Endodermal cell (in vitro differentiated cells): ENCODE measurements around the gene FILIP1L. TPM values are rescaled to one million over a fixed set of nuclear protein-coding genes. Genes with fewer than 3 reads are reported as not detected.

ENCODE experiments used
- DNase-seq: peaks from one replicate; pipeline ENCODE4 v3.0.0-alpha.2; 2017
- H3K27ac ChIP-seq: 2 replicates; pipeline ENCODE4 v1.5.1; 2013; ENCODE audit warnings: mild to moderate bottlenecking, low read depth, low read length, moderate library complexity
- H3K27me3 ChIP-seq: 2 replicates; pipeline ENCODE4 v1.6.1; 2013; ENCODE audit warnings: mild to moderate bottlenecking, low read length, moderate library complexity; ENCODE audit not compliant: insufficient read depth, control insufficient read depth, poor library complexity, severe bottlenecking
- H3K36me3 ChIP-seq: 2 replicates; pipeline ENCODE4 v1.7.0; 2013; ENCODE audit warnings: mild to moderate bottlenecking, low read length, moderate library complexity; ENCODE audit not compliant: control insufficient read depth, insufficient read depth
- H3K4me1 ChIP-seq: one replicate; pipeline ENCODE4 v1.7.0; 2013; ENCODE audit warnings: low read length; ENCODE audit not compliant: control insufficient read depth, insufficient read depth
- H3K4me3 ChIP-seq: 2 replicates; pipeline ENCODE4 v1.5.1; 2013; ENCODE audit warnings: mild to moderate bottlenecking, low read length, moderate library complexity
- H3K9ac ChIP-seq: 2 replicates; pipeline ENCODE4 v1.6.1; 2013; ENCODE audit warnings: mild to moderate bottlenecking, low read length, moderate library complexity; ENCODE audit not compliant: poor library complexity, severe bottlenecking; ENCODE audit errors: extremely low read depth
- H3K9me3 ChIP-seq: 2 replicates; pipeline ENCODE4 v1.6.1; 2013; ENCODE audit warnings: mild to moderate bottlenecking, low read length, moderate library complexity; ENCODE audit not compliant: control insufficient read depth
- H3K27ac Mint-ChIP-seq: 2 replicates; pipeline ENCODE4 v1.8.0; 2020; ENCODE audit warnings: mixed read lengths
- H3K27me3 Mint-ChIP-seq: 2 replicates; pipeline ENCODE4 v1.8.0; 2021; ENCODE audit warnings: mild to moderate bottlenecking, mixed read lengths; ENCODE audit not compliant: insufficient read depth
- H3K36me3 Mint-ChIP-seq: 2 replicates; pipeline ENCODE4 v1.8.0; 2020; ENCODE audit warnings: low read depth, mixed read lengths
- H3K4me1 Mint-ChIP-seq: 2 replicates; pipeline ENCODE4 v1.8.0; 2020; ENCODE audit warnings: mixed read lengths
- H3K4me3 Mint-ChIP-seq: 2 replicates; pipeline ENCODE4 v1.8.0; 2020; ENCODE audit warnings: mild to moderate bottlenecking, moderate library complexity, mixed read lengths
- H3K9me3 Mint-ChIP-seq: 2 replicates; pipeline ENCODE4 v1.8.0; 2020; ENCODE audit warnings: mild to moderate bottlenecking, mixed read lengths
- whole genome bisulfite sequencing, 2 experiments: methylation state at CpG; one replicate each; pipeline versions ENCODE4 v1.1.5 to v1.1.7; 2013; ENCODE audit warnings: missing lambda C conversion rate in 2 of 2, mixed read lengths in 1 of 2; ENCODE audit not compliant: insufficient coverage in 1 of 2, insufficient read length in 1 of 2; 5-methylcytosine and 5-hydroxymethylcytosine counted together
- total RNA-seq, 2 donors: library from RNA; stranded (reverse); fragmentation: NEBNext Ultra II Directional in 1 of 2; extraction: Animal tissue kit (Norgen Biotek cat#: 25700) in 1 of 2; gene quantifications; 2 replicates in 1 of 2; 3 replicates in 1 of 2; pipeline ENCODE4 v1.2.1, GENCODE V29; 2021
- TF ChIP-seq, protein P1 (sequence below): fragments of 200-600 bp; sonication (generic); conservative IDR thresholded peaks from 2 replicates; pipeline ENCODE4 v1.5.0; 2021; ENCODE audit warnings: antibody characterized with exemption, mild to moderate bottlenecking

FILIP1L gene
- total RNA-seq, 2 donors from 2014 or later: 0.84 to 2.5 TPM

DNA sequence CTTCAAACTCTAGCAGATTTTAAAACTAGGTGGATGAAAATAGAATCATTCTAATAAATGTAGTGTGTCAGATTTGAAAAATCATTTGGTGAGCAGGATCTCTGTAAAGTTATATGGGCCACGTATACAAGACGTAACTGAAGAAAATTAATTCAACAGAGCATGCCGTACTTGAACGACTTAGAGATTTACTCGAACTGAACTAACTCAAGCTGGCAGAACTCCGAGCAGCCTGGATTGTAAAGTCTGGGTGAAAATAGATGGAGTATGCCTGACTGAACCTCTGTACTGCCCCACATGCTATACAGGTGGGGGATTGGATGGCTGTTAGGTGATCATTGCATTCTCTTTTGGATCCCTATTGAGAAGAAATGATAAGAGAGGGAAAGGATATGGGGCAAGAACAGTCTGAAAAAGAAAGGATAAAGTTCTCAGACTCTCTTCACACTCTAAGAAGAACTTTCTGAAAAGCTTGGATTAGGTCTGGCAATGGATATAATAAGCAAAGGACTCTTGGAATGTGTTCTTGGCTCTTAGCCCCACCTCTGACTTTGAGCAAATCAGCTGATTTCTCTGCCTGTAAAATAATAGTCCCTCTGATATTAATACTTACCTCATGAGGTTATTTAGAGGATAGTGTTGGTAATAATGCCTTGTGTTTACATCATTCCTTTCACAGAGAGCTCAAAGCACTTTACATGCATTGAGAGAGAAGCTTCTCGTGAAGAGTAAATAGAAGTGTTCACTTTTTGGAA is 147.5 kb downstream of the FILIP1L start:
- peaks cover 9% of the 10 kb centered on the region for H3K4me1 ChIP-seq
- WGBS, 2 experiments: 93 to 94% methylated on average over 5 to 7 of the region's 7 CpGs
- Mint-ChIP-seq H3K4me1 (peaks cover 19% of the 10 kb centered on the region), H3K9me3 (no peaks in the 10 kb centered on the region), H3K27me3 (no peaks in the 10 kb centered on the region), H3K27ac (no peak overlapping the region), H3K36me3 (no peaks in the 10 kb centered on the region), H3K4me3 (no peak overlapping the region)
- peak overlapping the region; percentile 0 for H3K4me3 ChIP-seq
- no peak overlapping the region for H3K9ac ChIP-seq
- no peak for DNase-seq
- TF ChIP-seq, protein P1, sequence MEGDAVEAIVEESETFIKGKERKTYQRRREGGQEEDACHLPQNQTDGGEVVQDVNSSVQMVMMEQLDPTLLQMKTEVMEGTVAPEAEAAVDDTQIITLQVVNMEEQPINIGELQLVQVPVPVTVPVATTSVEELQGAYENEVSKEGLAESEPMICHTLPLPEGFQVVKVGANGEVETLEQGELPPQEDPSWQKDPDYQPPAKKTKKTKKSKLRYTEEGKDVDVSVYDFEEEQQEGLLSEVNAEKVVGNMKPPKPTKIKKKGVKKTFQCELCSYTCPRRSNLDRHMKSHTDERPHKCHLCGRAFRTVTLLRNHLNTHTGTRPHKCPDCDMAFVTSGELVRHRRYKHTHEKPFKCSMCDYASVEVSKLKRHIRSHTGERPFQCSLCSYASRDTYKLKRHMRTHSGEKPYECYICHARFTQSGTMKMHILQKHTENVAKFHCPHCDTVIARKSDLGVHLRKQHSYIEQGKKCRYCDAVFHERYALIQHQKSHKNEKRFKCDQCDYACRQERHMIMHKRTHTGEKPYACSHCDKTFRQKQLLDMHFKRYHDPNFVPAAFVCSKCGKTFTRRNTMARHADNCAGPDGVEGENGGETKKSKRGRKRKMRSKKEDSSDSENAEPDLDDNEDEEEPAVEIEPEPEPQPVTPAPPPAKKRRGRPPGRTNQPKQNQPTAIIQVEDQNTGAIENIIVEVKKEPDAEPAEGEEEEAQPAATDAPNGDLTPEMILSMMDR: no peak
- H3K9me3 ChIP-seq: no peaks in the 10 kb centered on the region
- H3K27me3 ChIP-seq: no peaks in the 10 kb centered on the region
- H3K36me3 ChIP-seq: no peaks in the 10 kb centered on the region
- H3K27ac ChIP-seq: no peak overlapping the region

DNA sequence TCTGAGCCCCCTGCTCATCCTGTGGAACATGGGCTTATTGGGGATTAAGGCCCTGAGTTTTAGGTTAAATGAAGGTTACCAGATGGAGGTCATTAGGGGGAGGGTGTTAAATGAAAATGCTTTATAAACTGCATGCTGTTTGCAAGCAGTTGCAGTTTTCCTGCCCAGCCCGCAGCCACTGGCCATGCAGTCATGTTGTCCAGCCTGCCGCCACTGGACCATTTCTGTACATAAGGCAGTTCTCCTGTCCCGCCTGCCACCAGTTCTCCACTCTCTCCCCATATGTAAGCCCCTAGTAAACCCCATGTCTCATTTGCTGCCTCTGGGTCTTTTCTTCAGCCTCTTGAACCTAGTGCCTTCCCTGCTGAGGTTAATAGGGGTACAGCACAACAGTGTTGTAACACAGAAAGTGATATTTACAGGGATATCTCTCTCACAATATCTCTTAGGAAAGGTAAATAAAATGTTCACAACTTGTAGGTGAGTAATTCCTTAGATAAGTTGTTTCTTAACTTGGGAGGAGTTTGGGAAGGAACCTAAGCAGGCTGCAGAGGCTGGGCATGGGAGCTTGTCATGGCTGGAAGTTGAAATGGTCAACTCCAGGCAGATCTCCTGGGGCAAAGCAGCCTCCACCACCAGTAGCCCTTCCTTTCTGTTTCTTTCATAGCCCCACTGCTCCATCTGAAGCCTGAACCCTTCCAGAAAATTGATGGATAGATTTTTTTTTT is 148.5 kb downstream of the FILIP1L start:
- Mint-ChIP-seq H3K4me3 (no peak overlapping the region), H3K9me3 (no peaks in the 10 kb centered on the region), H3K4me1 (peaks cover 19% of the 10 kb centered on the region), H3K27ac (no peak overlapping the region), H3K27me3 (no peaks in the 10 kb centered on the region), H3K36me3 (no peaks in the 10 kb centered on the region)
- peaks cover 9% of the 10 kb centered on the region for H3K4me1 ChIP-seq
- TF ChIP-seq, protein P1: no peak
- H3K27ac ChIP-seq: no peak overlapping the region
- no peaks in the 10 kb centered on the region for H3K27me3 ChIP-seq
- H3K4me3 ChIP-seq: peak overlapping the region; percentile 0
- no peaks in the 10 kb centered on the region for H3K36me3 ChIP-seq
- WGBS, 2 experiments: 95 to 100% methylated on average over 2 to 3 of the region's 3 CpGs
- no peak overlapping the region for H3K9ac ChIP-seq
- DNase-seq: no peak
- H3K9me3 ChIP-seq: no peaks in the 10 kb centered on the region

DNA sequence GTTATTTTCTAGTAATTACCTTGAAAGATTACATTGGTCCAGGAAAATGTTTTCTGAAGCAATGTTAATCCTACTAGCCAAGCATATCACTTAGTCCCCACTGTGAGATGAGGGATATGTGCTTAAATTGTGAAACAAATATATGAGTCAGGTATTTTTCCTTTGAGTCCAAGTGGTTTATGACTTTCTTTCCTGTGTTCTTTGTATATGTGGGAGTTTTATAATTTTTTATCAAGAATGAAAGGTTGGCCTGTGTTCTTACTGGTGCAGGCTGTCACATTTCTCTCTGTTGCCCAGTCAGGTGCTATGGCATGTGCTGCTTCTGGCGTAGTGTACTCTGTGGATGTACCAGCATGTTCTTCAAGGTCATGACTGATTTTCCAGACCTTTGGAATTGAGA is 149.2 kb downstream of the FILIP1L start:
- WGBS, 2 experiments: 100% methylated on average over 1 of the region's 1 CpG; no CpG with 5 or more reads in 1 of the 2 experiments
- TF ChIP-seq, protein P1: no peak
- no peaks in the 10 kb centered on the region for H3K9me3 ChIP-seq
- peaks cover 9% of the 10 kb centered on the region for H3K4me1 ChIP-seq
- H3K27ac Mint-ChIP-seq: no peak overlapping the region
- no peak overlapping the region for H3K27ac ChIP-seq
- H3K9ac ChIP-seq: no peak overlapping the region
- DNase-seq: no peak
- peaks cover 19% of the 10 kb centered on the region for H3K4me1 Mint-ChIP-seq
- H3K27me3 Mint-ChIP-seq: no peaks in the 10 kb centered on the region
- H3K4me3 Mint-ChIP-seq: no peak overlapping the region
- H3K9me3 Mint-ChIP-seq: no peaks in the 10 kb centered on the region
- no peaks in the 10 kb centered on the region for H3K27me3 ChIP-seq
- no peaks in the 10 kb centered on the region for H3K36me3 Mint-ChIP-seq
- H3K36me3 ChIP-seq: no peaks in the 10 kb centered on the region
- no peak overlapping the region for H3K4me3 ChIP-seq
